Osteocyte (in vitro differentiated cells): ENCODE data around the gene TAP1. TPM values are rescaled to one million over a fixed set of nuclear protein-coding genes. Genes with fewer than 3 reads are reported as not detected.
"Not testable (repeated sequence)": the region's sequence is repeated elsewhere in the genome, so short reads cannot be mapped to it uniquely, and the experiment has no call there.

Source experiments
- DNase-seq: peaks from one replicate; pipeline ENCODE4 v3.0.0; 2021; ENCODE audit warnings: mixed read lengths; ENCODE audit not compliant: unreplicated experiment; ENCODE audit errors: extremely low spot score
- H3K27ac Mint-ChIP-seq: one replicate; pipeline ENCODE4 v1.8.0; 2021; ENCODE audit warnings: mild to moderate bottlenecking, mixed read lengths; ENCODE audit not compliant: unreplicated experiment
- H3K27me3 Mint-ChIP-seq: one replicate; pipeline ENCODE4 v1.8.0; 2021; ENCODE audit warnings: mixed read lengths; ENCODE audit not compliant: unreplicated experiment
- H3K36me3 Mint-ChIP-seq: one replicate; pipeline ENCODE4 v1.8.0; 2021; ENCODE audit warnings: mixed read lengths; ENCODE audit not compliant: unreplicated experiment
- H3K4me1 Mint-ChIP-seq: one replicate; pipeline ENCODE4 v1.8.0; 2021; ENCODE audit warnings: mixed read lengths; ENCODE audit not compliant: unreplicated experiment
- H3K4me3 Mint-ChIP-seq: one replicate; pipeline ENCODE4 v1.8.0; 2021; ENCODE audit warnings: mild to moderate bottlenecking, moderate library complexity, mixed read lengths; ENCODE audit not compliant: unreplicated experiment
- H3K9me3 Mint-ChIP-seq: one replicate; pipeline ENCODE4 v1.8.0; 2021; ENCODE audit warnings: mixed read lengths; ENCODE audit not compliant: unreplicated experiment
- CTCF ChIP-seq: fragments of 200-600 bp; sonication (generic); IDR thresholded peaks from 2 replicates; pipeline ENCODE4 v1.5.0; 2021; ENCODE audit warnings: antibody characterized with exemption, mild to moderate bottlenecking, moderate library complexity
- total RNA-seq: library from RNA; stranded (reverse); gene quantifications from 2 replicates; pipeline ENCODE4 v1.2.1, GENCODE V29; 2021

The TAP1 gene
- total RNA-seq, 1 donor from 2014 or later = 33.2 TPM

- Mint-ChIP-seq H3K9me3 (no peaks in the 10 kb centered on the region), H3K27ac (no peak overlapping the region), H3K4me3 (no peak overlapping the region), H3K36me3 (peaks cover 1% of the 10 kb centered on the region), H3K4me1 (peaks cover 7% of the 10 kb centered on the region), H3K27me3 (peaks cover 60% of the 10 kb centered on the region)
- DNase-seq = no peak
- TF ChIP-seq CTCF = no peak
These were observed 46.4 kb downstream of the TAP1 start for GRCh38 chr6:32807020-32807580.

GRCh38 chr6:32805404-32805803 is 48.1 kb downstream of the TAP1 start:
- H3K4me1 Mint-ChIP-seq, DNase-seq, H3K9me3 Mint-ChIP-seq, H3K27ac Mint-ChIP-seq, H3K36me3 Mint-ChIP-seq, H3K4me3 Mint-ChIP-seq: not testable (repeated sequence)
- H3K27me3 Mint-ChIP-seq = peaks cover 71% of the 10 kb centered on the region

DNA sequence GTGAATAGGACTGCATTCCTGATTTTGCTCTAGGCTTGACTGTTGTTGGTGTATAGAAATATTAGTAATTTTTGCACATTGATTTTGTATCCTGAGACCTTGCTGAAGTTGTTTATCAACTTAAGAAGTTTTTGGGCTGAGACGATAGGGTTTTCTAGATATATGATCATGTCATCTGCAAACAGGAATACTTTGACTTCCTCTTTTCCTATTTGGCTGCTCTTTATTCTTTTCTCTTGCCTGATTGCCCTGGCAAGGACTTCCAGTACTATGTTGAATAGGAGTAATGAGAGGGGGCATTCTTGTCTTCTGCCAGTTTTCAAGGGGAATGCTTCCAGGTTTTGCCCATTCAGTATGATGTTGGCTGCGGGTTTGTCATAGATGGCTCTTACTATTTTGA is 50.1 kb downstream of the TAP1 start:
- peaks cover 6% of the 10 kb centered on the region for H3K9me3 Mint-ChIP-seq
- no peak overlapping the region for H3K4me3 Mint-ChIP-seq
- H3K27ac Mint-ChIP-seq = no peak overlapping the region
- no peak for DNase-seq
- H3K4me1 Mint-ChIP-seq = peaks cover 7% of the 10 kb centered on the region
- TF ChIP-seq CTCF = no peak
- peaks cover 1% of the 10 kb centered on the region for H3K36me3 Mint-ChIP-seq
- H3K27me3 Mint-ChIP-seq = peaks cover 71% of the 10 kb centered on the region

- no peak for DNase-seq
- Mint-ChIP-seq H3K4me3 (no peak overlapping the region), H3K36me3 (no peaks in the 10 kb centered on the region), H3K4me1 (peaks cover 4% of the 10 kb centered on the region), H3K27me3 (peaks cover 81% of the 10 kb centered on the region), H3K27ac (no peak overlapping the region), H3K9me3 (peaks cover 6% of the 10 kb centered on the region)
- no peak for TF ChIP-seq CTCF
These were observed 53.8 kb downstream of the TAP1 start for GRCh38 chr6:32799740-32800139.

- Mint-ChIP-seq H3K4me3 (no peak overlapping the region), H3K9me3 (peaks cover 6% of the 10 kb centered on the region), H3K4me1 (peaks cover 4% of the 10 kb centered on the region), H3K27me3 (peaks cover 80% of the 10 kb centered on the region), H3K36me3 (no peaks in the 10 kb centered on the region), H3K27ac (no peak overlapping the region)
- no peak for TF ChIP-seq CTCF
- no peak for DNase-seq
These were observed 54.3 kb downstream of the TAP1 start for GRCh38 chr6:32799168-32799567.
